Retinal pigment epithelial cell (primary cell): ENCODE data around the gene TBXAS1.

Source experiments
- DNase-seq: peaks from one replicate; pipeline ENCODE4 v3.0.0-alpha.2; 2010; ENCODE audit warnings: low read depth
- H3K4me3 ChIP-seq: 2 replicates; pipeline ENCODE4 v1.5.1; 2011; ENCODE audit warnings: mild to moderate bottlenecking, low read length, control low read depth, moderate library complexity
- CTCF ChIP-seq: conservative IDR thresholded peaks from 2 replicates; pipeline ENCODE4 v1.5.1; 2011; ENCODE audit warnings: low read depth, low read length, control low read depth, inconsistent platforms

TBXAS1 gene

GRCh38 chr7:139955109-139955820 is 126.2 kb downstream of the TBXAS1 start:
- DNase-seq: no peak
- no peak for TF ChIP-seq CTCF

GRCh38 chr7:139958599-139959284 is 129.7 kb downstream of the TBXAS1 start:
- DNase-seq: no peak
- no peak for TF ChIP-seq CTCF
- no peak overlapping the region for H3K4me3 ChIP-seq

More at GRCh38 chr7:139955109-139955820, 126.2 kb downstream of the TBXAS1 start:
- no peak overlapping the region for H3K4me3 ChIP-seq

GRCh38 chr7:139959285-139959628 is 130.2 kb downstream of the TBXAS1 start:
- no peak overlapping the region for H3K4me3 ChIP-seq
- no peak for DNase-seq
- TF ChIP-seq CTCF: no peak

- no peak for DNase-seq
- no peak for TF ChIP-seq CTCF
- no peak overlapping the region for H3K4me3 ChIP-seq
These were observed 130.7 kb downstream of the TBXAS1 start for GRCh38 chr7:139959718-139960117.

- H3K4me3 ChIP-seq: no peak overlapping the region
- no peak for TF ChIP-seq CTCF
- no peak for DNase-seq
These were observed 131.1 kb downstream of the TBXAS1 start for GRCh38 chr7:139960157-139960556.

GRCh38 chr7:139965942-139966628 is 137.0 kb downstream of the TBXAS1 start:
- TF ChIP-seq CTCF: no peak
- no peak overlapping the region for H3K4me3 ChIP-seq
- DNase-seq: no peak
